Stomach (tissue), 19 donors: ENCODE data around the gene FAM3A. TPM values are rescaled to one million over a fixed set of nuclear protein-coding genes. Genes with fewer than 3 reads are reported as not detected.
A peak's percentile ranks its signal among the peaks of the same experiment; 100 is the strongest.
"Not testable (repeated sequence)": the region's sequence is repeated elsewhere in the genome, so short reads cannot be mapped to it uniquely, and the experiment has no call there.

Source experiments
- DNase-seq, 2 donors: peaks; one replicate each; pipeline versions ENCODE4 v3.0.0 to v3.0.0-alpha.2; 2013 to 2019
- H3K27ac ChIP-seq, 5 donors: fragments of 200-600 bp in 4 of 5; sonication (generic) in 4 of 5; one replicate each; pipeline ENCODE4 v1.5.1; 2013 to 2019; ENCODE audit warnings: mild to moderate bottlenecking in 1 of 5, moderate library complexity in 1 of 5
- H3K27me3 ChIP-seq, 3 donors: fragments of 200-600 bp; sonication (generic); one replicate each; pipeline ENCODE4 v1.5.1; 2017 to 2019; ENCODE audit warnings: mixed run types in 1 of 3
- H3K36me3 ChIP-seq, 4 donors: fragments of 200-600 bp; sonication (generic); 1 replicate in 3 of 4; 2 replicates in 1 of 4; pipeline ENCODE4 v1.5.1; 2016 to 2019
- H3K4me1 ChIP-seq, 4 donors: fragments of 200-600 bp; sonication (generic); one replicate each; pipeline ENCODE4 v1.5.1; 2016 to 2019
- H3K4me3 ChIP-seq, 4 donors: fragments of 200-600 bp; sonication (generic) in 3 of 4; one replicate each; pipeline ENCODE4 v1.5.1; 2016 to 2019; ENCODE audit warnings: mild to moderate bottlenecking in 1 of 4
- H3K9me3 ChIP-seq, 4 donors: fragments of 200-600 bp; sonication (generic); one replicate each; pipeline ENCODE4 v1.5.1; 2016 to 2019
- EP300 ChIP-seq: sonication (generic); formaldehyde crosslinking; IDR thresholded peaks from one replicate; pipeline ENCODE4 v1.6.1; 2017; ENCODE audit warnings: antibody characterized with exemption
- POLR2A ChIP-seq, 4 donors: fragments of 450-650 bp; IDR thresholded peaks; one replicate each; pipeline ENCODE4 v1.6.1; 2016; ENCODE audit warnings: antibody characterized with exemption in 4 of 4, control low read depth in 2 of 4, mild to moderate bottlenecking in 1 of 4, moderate library complexity in 1 of 4
- POLR2AphosphoS5 ChIP-seq, 3 donors: sonication (generic); formaldehyde crosslinking; IDR thresholded peaks; one replicate each; pipeline ENCODE4 v1.6.1; 2016; ENCODE audit warnings: antibody characterized with exemption in 3 of 3
- WGBS, 5 donors: extraction: QIAGEN DNeasy Blood & Tissue Kit in 3 of 5; methylation state at CpG; one replicate each; pipeline versions ENCODE4 v1.1.5 to v1.1.7; 2013 to 2018; 5-methylcytosine and 5-hydroxymethylcytosine counted together
- intact Hi-C: fragments of 100-400 bp; cut with DNase I; formaldehyde crosslinking; loops from one replicate; pipeline ENCODE4 v1.15.1; 2023; ENCODE audit warnings: low total_unique reads
- long read RNA-seq, 10 donors: transcript quantifications; one replicate each; lab custom pipeline, GENCODE V29; 2026
- polyA plus RNA-seq, 3 donors: library from polyadenylated mRNA; stranded (reverse); fragments of 200-250 nt; gene quantifications; one replicate each; pipeline ENCODE4 v1.2.3, GENCODE V29; 2013
- total RNA-seq, 5 donors: library from RNA; depleted of rRNA; stranded (reverse); fragments of >200 nt; gene quantifications; one replicate each; pipeline versions ENCODE4 v1.1.0 to v1.2.3, GENCODE V29; 2014 to 2016
- TF ChIP-seq, protein P1 (sequence below), 7 experiments: fragments of 450-650 bp in 4 of 7; fragments of 200-600 bp in 3 of 7; sonication (generic) in 3 of 7; IDR thresholded peaks; one replicate each; pipeline ENCODE4 v1.5.1; 2016 to 2019; ENCODE audit warnings: antibody characterized with exemption in 7 of 7, control low read depth in 2 of 7, mild to moderate bottlenecking in 1 of 7
- donor health status: healthy with polysubstance abuse.
- donor health status: Bipolar disorder and iron deficiency.
- donor health status: healthy.

FAM3A gene, protein sequence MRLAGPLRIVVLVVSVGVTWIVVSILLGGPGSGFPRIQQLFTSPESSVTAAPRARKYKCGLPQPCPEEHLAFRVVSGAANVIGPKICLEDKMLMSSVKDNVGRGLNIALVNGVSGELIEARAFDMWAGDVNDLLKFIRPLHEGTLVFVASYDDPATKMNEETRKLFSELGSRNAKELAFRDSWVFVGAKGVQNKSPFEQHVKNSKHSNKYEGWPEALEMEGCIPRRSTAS
- total RNA-seq (10 to 100 TPM; 21.9 to 34.4 (median 24.1) TPM), polyA plus RNA-seq (10 to 100 TPM; 36.3 to 61.7 (median 49.0) TPM)
- long read RNA-seq, donor 1, partial matches to known transcripts = 0 of 5 reads
- long read RNA-seq, donor 1, other reads (novel, unspliced or antisense) = 0 of 5 reads
- long read RNA-seq, donor 2, partial matches to known transcripts = 0 of 6 reads
- long read RNA-seq, donor 2, other reads (novel, unspliced or antisense) = 0 of 6 reads
- long read RNA-seq, donor 3, partial matches to known transcripts = 0 of 2 reads
- long read RNA-seq, donor 3, other reads (novel, unspliced or antisense) = 0 of 2 reads
- long read RNA-seq, donor 4 = 0 reads
- long read RNA-seq, donor 5, transcript FAM3A-218 (2 exons, 585 nt) = major isoform, 5 of 8 reads
- long read RNA-seq, donor 5, partial matches to known transcripts = 0 of 8 reads
- long read RNA-seq, donor 5, other reads (novel, unspliced or antisense) = 0 of 8 reads
- long read RNA-seq, donor 6, partial matches to known transcripts = 0 of 9 reads
- long read RNA-seq, donor 6, other reads (novel, unspliced or antisense) = 0 of 9 reads
- long read RNA-seq, donor 7, partial matches to known transcripts = 0 of 4 reads
- long read RNA-seq, donor 7, other reads (novel, unspliced or antisense) = 0 of 4 reads
- long read RNA-seq, donor 8, partial matches to known transcripts = 0 of 4 reads
- long read RNA-seq, donor 8, other reads (novel, unspliced or antisense) = 0 of 4 reads
- long read RNA-seq, donor 9, partial matches to known transcripts = 0 of 1 reads
- long read RNA-seq, donor 9, other reads (novel, unspliced or antisense) = 0 of 1 reads
- long read RNA-seq, donor 10, partial matches to known transcripts = 0 of 1 reads
- long read RNA-seq, donor 10, other reads (novel, unspliced or antisense) = 0 of 1 reads

DNA sequence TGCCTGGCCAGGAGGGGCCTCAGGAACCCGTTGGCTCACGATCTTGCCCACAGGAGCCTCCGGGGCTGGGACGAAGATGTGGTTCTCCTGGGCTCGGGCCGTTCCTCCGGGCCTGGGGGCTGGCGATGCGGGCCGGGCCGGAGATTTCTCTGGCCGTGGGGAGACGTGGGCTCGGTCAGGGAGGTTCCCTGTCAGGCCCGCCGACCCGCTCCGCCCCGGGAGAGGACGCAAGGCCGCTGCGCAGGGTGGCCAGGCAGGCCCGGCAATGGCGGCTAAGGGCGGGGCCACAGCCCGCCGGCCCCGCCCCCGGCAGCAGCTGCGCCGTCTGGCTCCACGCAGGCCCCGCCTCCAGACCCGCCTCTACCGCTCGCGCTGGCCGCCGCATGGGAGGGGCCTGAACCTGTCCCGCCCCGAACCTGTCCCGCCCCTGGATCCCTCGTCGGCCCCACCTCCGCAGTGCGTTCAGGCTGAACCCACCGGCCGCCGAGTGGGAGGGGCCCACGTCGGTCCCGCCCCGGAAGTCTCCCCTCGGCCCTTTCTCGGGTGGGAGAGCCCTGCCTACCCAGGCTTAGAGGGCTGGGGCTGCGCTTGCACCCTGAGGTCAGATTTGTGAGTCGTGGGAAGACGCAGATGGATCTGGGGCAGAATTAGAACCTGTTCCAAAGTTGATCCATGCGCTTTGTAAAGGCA, at the start of gene FAM3A:
TSS of gene FAM3A (minus strand) at position 267 of the 690 bp plus-strand sequence. CDS start 460 bp downstream, outside the sequence.
- H3K27ac ChIP-seq = peak within 1 kb of the TSS; percentile 86 to 97 (median 92)
- peak within 1 kb of the TSS; percentile 57 to 63 (median 62) for H3K4me3 ChIP-seq
- H3K36me3 ChIP-seq = peaks cover 0 to 7% (median 6%) of the 10 kb centered on the region in 4 donors
- 0 to 45% (median 20%) methylated on average over 22 to 53 of the region's 59 CpGs; no CpG with 5 or more reads in 1 of the 5 donors for WGBS, 5 donors
- DNase-seq = peak; percentile 93 to 97
- TF ChIP-seq POLR2AphosphoS5 (IDR thresholded peaks at IDR 0.05) (peak; percentile 72 to 84 (median 75)), EP300 (no peak), POLR2A (IDR thresholded peaks at IDR 0.05) (peak in 2 of 4 donors; percentile 30 to 41)
- TF ChIP-seq, protein P1, sequence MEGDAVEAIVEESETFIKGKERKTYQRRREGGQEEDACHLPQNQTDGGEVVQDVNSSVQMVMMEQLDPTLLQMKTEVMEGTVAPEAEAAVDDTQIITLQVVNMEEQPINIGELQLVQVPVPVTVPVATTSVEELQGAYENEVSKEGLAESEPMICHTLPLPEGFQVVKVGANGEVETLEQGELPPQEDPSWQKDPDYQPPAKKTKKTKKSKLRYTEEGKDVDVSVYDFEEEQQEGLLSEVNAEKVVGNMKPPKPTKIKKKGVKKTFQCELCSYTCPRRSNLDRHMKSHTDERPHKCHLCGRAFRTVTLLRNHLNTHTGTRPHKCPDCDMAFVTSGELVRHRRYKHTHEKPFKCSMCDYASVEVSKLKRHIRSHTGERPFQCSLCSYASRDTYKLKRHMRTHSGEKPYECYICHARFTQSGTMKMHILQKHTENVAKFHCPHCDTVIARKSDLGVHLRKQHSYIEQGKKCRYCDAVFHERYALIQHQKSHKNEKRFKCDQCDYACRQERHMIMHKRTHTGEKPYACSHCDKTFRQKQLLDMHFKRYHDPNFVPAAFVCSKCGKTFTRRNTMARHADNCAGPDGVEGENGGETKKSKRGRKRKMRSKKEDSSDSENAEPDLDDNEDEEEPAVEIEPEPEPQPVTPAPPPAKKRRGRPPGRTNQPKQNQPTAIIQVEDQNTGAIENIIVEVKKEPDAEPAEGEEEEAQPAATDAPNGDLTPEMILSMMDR (IDR thresholded peaks at IDR 0.05) = no peak
- H3K4me1 ChIP-seq = peaks cover 7 to 27% (median 16%) of the 10 kb centered on the region in 4 donors
- intact Hi-C loops = no loop called here
- no peaks in the 10 kb centered on the region for H3K9me3 ChIP-seq
- peaks cover 0 to 3% (median 0%) of the 10 kb centered on the region in 3 donors for H3K27me3 ChIP-seq

DNA sequence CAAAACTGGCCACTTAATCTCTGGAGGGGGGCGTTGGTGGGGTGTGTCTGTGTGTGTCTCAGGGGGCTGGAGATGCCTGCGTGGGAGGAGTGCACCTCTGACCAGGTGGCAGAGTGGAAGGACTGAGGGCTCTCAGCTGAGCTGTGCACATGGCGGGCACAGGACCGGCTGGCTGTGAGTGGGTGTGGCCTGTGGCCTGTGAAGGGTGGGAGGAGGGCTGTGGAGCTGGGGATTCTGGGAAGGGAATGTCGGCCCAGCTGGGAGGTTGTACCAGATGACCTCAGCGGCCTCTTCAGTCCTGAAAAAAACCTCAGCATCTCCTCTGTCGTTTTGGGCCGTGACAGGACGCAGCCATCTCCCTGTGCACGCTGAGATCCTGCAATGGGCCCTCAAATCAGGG, 46.3 kb upstream of the FAM3A start:
- H3K27ac ChIP-seq, DNase-seq, H3K4me1 ChIP-seq, H3K36me3 ChIP-seq, intact Hi-C loops, H3K4me3 ChIP-seq, H3K27me3 ChIP-seq, H3K9me3 ChIP-seq: not testable (repeated sequence)
- whole genome bisulfite sequencing, 5 donors = no CpG with 5 or more reads among the region's 10 CpGs

DNA sequence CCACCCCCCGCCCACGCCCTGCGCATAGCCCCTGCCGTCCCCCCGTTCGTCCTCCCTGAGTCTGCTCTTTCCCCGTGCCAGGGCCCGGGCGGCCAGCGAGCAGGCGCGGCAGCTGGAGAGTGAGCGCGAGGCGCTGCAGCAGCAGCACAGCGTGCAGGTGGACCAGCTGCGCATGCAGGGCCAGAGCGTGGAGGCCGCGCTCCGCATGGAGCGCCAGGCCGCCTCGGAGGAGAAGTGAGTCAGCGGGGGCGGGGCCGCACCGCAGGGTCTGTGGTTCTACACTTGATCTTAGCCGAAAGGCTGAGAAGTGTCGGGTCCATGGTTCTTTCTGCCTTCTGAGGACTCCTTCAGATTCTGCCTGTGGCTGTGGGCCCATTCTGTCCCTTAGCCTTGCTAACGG, 44.3 kb upstream of the FAM3A start:
- H3K27me3 ChIP-seq, H3K27ac ChIP-seq, H3K4me1 ChIP-seq, H3K4me3 ChIP-seq, intact Hi-C loops, DNase-seq, H3K36me3 ChIP-seq, H3K9me3 ChIP-seq: not testable (repeated sequence)
- 73 to 85% (median 84%) methylated on average over 7 to 9 of the region's 31 CpGs; no CpG with 5 or more reads in 2 of the 5 donors for WGBS, 5 donors

- H3K4me3 ChIP-seq, H3K27me3 ChIP-seq, intact Hi-C loops, H3K9me3 ChIP-seq, H3K4me1 ChIP-seq, H3K27ac ChIP-seq, DNase-seq: not testable (repeated sequence)
- WGBS, 5 donors = 90 to 100% (median 98%) methylated on average over 3 to 8 of the region's 21 CpGs; no CpG with 5 or more reads in 2 of the 5 donors
- H3K36me3 ChIP-seq = peaks cover 0 to 19% (median 14%) of the 10 kb centered on the region in 4 donors
These were observed 42.9 kb upstream of the FAM3A start for GRCh38 chrX:154558896-154559295.

- H3K27ac ChIP-seq, DNase-seq, intact Hi-C loops, H3K4me3 ChIP-seq, H3K27me3 ChIP-seq, H3K4me1 ChIP-seq, H3K9me3 ChIP-seq: not testable (repeated sequence)
- peaks cover 0 to 26% (median 21%) of the 10 kb centered on the region in 4 donors for H3K36me3 ChIP-seq
- 77 to 93% (median 78%) methylated on average over 4 to 5 of the region's 24 CpGs; no CpG with 5 or more reads in 2 of the 5 donors for WGBS, 5 donors
These were observed 42.1 kb upstream of the FAM3A start for GRCh38 chrX:154558060-154558690.

- peaks cover 6 to 36% (median 23%) of the 10 kb centered on the region in 4 donors for H3K4me1 ChIP-seq
- H3K27me3 ChIP-seq, DNase-seq, H3K27ac ChIP-seq, H3K9me3 ChIP-seq, H3K4me3 ChIP-seq, intact Hi-C loops: not testable (repeated sequence)
- WGBS, 5 donors = 85 to 98% (median 86%) methylated on average over 6 to 10 of the region's 18 CpGs
- peaks cover 0 to 38% (median 30%) of the 10 kb centered on the region in 4 donors for H3K36me3 ChIP-seq
These were observed 36.2 kb upstream of the FAM3A start for GRCh38 chrX:154552112-154552806.
